Activated CD8-positive, alpha-beta T cell treated with anti-CD3 and anti-CD28 coated beads for 36 hours (primary cell): ENCODE results near the gene KDM4C. TPM values are rescaled to one million over a fixed set of nuclear protein-coding genes. Genes with fewer than 3 reads are reported as not detected.

Experiments
- ATAC-seq: fragments of 200-7000 bp; cut with Tn5 transposase; one replicate; pipeline ENCODE4 v1.10.0; 2021; ENCODE audit warnings: mild to moderate bottlenecking, moderate library complexity
- CTCF ChIA-PET: fragments of 350-600 bp; sonication (Branson Sonifier 250); formaldehyde crosslinking; loops from one replicate; lab custom pipeline; 2021; ENCODE audit warnings: antibody characterized with exemption; lab: Charles Lee
- POLR2A ChIA-PET: fragments of 350-600 bp; sonication (Branson Sonifier 250); formaldehyde crosslinking; loops from one replicate; lab custom pipeline; 2021; ENCODE audit warnings: antibody characterized with exemption; lab: Charles Lee
- DNase-seq: peaks from one replicate; pipeline ENCODE4 v3.0.0-alpha.2; 2020
- H3K27ac Mint-ChIP-seq: one replicate; pipeline ENCODE4 v1.8.0; 2021; ENCODE audit warnings: mild to moderate bottlenecking, mixed read lengths
- H3K27me3 Mint-ChIP-seq: one replicate; pipeline ENCODE4 v1.8.0; 2021; ENCODE audit warnings: mixed read lengths
- H3K36me3 Mint-ChIP-seq: one replicate; pipeline ENCODE4 v1.8.0; 2021; ENCODE audit warnings: low read depth, mixed read lengths
- H3K4me1 Mint-ChIP-seq: one replicate; pipeline ENCODE4 v1.8.0; 2021; ENCODE audit warnings: low read depth, mixed read lengths
- H3K4me3 Mint-ChIP-seq: one replicate; pipeline ENCODE4 v1.8.0; 2021; ENCODE audit warnings: mild to moderate bottlenecking, moderate library complexity, mixed read lengths
- H3K9me3 Mint-ChIP-seq: one replicate; pipeline ENCODE4 v1.8.0; 2021; ENCODE audit warnings: mixed read lengths
- CTCF ChIP-seq: fragments of 200-600 bp; IDR thresholded peaks from one replicate; pipeline ENCODE4 v1.8.0; 2022; ENCODE audit warnings: antibody characterized with exemption, mild to moderate bottlenecking
- intact Hi-C: fragments of 100-400 bp; cut with micrococcal nuclease; formaldehyde crosslinking; loops from one replicate; pipeline ENCODE4 v1.10.0; 2022
- total RNA-seq, 2 experiments: library from RNA; stranded (reverse); gene quantifications; one replicate each; pipeline ENCODE4 v1.2.3, GENCODE V29; 2021

Gene KDM4C
- total RNA-seq, 2 experiments from 2014 or later = 31.1 to 32.9 TPM

DNA sequence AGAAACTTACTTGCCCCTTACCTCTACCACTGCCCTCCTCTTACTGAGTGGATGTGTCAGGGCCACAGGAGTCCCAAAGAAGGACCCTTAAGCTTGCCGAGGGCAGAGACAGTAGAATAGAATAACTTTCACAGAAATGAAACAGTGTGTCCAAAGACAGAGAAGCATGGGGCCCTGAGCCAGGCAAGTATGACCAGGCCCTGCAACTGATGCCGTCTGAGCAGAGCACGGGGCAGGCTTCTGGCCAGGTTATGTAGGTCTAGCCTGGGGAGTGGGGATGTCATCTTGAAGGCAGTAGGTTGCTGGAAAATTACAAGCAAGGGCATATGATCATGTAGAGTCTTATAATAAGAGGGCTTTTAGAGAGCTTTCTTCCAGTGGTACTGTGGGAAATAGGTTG is 415.4 kb downstream of the KDM4C start:
- Mint-ChIP-seq H3K27ac (no peak overlapping the region), H3K4me1 (peaks cover 2% of the 10 kb centered on the region), H3K9me3 (no peaks in the 10 kb centered on the region), H3K4me3 (no peak overlapping the region), H3K36me3 (peaks cover 35% of the 10 kb centered on the region), H3K27me3 (no peaks in the 10 kb centered on the region)
- POLR2A ChIA-PET = no interaction called here
- no peak for TF ChIP-seq CTCF
- CTCF ChIA-PET = no interaction called here
- intact Hi-C loops = no loop called here
- DNase-seq (no peak), ATAC-seq (no peak)

DNA sequence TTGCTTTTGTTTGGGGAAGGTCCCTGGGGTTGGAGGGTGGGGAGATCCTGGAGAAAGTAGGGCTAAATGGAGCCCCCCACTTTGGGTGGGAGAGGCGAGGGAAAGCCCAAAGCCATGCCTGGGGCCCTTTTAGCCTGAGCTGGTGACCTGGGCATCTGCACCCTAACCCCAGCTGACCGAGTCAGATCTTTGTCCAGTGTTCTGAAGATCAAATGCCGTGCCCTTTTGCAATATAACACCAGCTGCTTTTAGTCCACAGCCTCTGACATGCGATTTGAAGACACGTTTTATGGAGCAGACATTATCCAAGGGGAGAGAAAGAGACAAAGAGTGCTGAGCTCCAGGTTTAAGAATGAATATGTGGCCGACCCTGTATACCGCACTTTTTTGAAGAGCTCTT is 416.5 kb downstream of the KDM4C start:
- peaks cover 35% of the 10 kb centered on the region for H3K36me3 Mint-ChIP-seq

DNA sequence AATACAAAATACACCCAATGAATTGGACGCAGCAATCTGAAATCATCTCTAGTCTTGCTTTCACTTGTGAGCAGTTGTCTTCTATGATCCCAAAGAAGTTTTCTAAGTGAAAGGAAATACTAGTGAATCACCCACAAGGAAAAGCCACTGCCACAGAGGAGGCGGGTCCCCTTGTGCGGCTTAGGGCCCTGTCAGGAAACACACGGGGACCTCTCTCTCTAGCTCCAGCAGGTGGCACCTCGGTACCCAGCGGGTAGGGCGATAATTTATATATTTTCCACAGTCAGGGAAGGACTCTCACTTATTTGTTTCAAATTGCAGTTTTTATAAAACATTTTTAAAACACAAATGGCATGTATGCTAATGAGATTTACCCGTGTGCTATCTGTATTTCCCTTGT is 417.1 kb downstream of the KDM4C start:
- DNase-seq (no peak), ATAC-seq (no peak)
- POLR2A ChIA-PET = no interaction called here
- Mint-ChIP-seq H3K4me1 (peaks cover 5% of the 10 kb centered on the region), H3K9me3 (peaks cover 1% of the 10 kb centered on the region), H3K27ac (no peak overlapping the region), H3K27me3 (no peaks in the 10 kb centered on the region), H3K4me3 (no peak overlapping the region), H3K36me3 (peaks cover 38% of the 10 kb centered on the region)
- no peak for TF ChIP-seq CTCF
- intact Hi-C loops = no loop called here
- CTCF ChIA-PET = interaction anchor here (1.3 kb wide), 1 partner anchor 122 kb away, joined by 3 read pairs; no protein-coding TSS in a partner anchor

More for the DNA sequence above, 416.5 kb downstream of the KDM4C start:
- intact Hi-C loops = no loop called here
- DNase-seq = no peak
- Mint-ChIP-seq H3K27ac (no peak overlapping the region), H3K9me3 (no peaks in the 10 kb centered on the region), H3K27me3 (no peaks in the 10 kb centered on the region), H3K4me1 (peaks cover 5% of the 10 kb centered on the region), H3K4me3 (no peak overlapping the region)
- no peak for TF ChIP-seq CTCF
- ChIA-PET CTCF (interaction anchor here (1.3 kb wide), 1 partner anchor 121 kb away, joined by 3 read pairs; no protein-coding TSS in a partner anchor), POLR2A (no interaction called here)
- no peak for ATAC-seq

- peaks cover 38% of the 10 kb centered on the region for H3K36me3 Mint-ChIP-seq
- ChIA-PET POLR2A (interaction anchor here (0.9 kb wide), 2 partner anchors 9 to 11 kb away, joined by 3 read pairs; no protein-coding TSS in a partner anchor), CTCF (interaction anchor here (1.4 to 1.7 kb wide), 2 partner anchors 9 to 21 kb away, joined by 3 to 6 read pairs; no protein-coding TSS in a partner anchor)
- H3K4me3 Mint-ChIP-seq = no peak overlapping the region
- intact Hi-C loops = no loop called here
- H3K4me1 Mint-ChIP-seq = peaks cover 5% of the 10 kb centered on the region
- DNase-seq (no peak), ATAC-seq (no peak)
- no peak for TF ChIP-seq CTCF
- H3K27ac Mint-ChIP-seq = no peak overlapping the region
- H3K9me3 Mint-ChIP-seq = peaks cover 1% of the 10 kb centered on the region
- no peaks in the 10 kb centered on the region for H3K27me3 Mint-ChIP-seq
Measured at GRCh38 chr9:7176561-7176960, 418.8 kb downstream of the KDM4C start.

DNA sequence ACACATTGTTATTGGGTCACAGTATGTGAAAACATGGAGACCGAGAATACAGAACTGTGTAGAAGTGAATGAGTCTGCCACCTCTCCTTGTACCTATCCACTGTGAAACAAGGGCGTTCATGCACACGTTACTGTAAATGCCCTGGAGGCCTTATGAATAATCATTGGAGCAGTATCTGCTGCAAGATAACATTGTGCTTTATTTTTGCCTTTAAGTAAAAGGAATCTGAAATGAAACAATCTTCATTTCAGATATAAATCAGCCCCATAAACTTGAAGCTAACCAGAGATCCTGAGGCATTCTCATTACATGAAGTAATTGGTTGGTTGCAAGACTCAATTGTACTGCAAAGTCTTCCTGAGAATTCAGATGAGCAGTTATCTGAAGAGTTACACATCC is 419.6 kb downstream of the KDM4C start:
- ChIA-PET CTCF (interaction anchor here (1.7 kb wide), 1 partner anchor 8 kb away, joined by 6 read pairs; no protein-coding TSS in a partner anchor), POLR2A (no interaction called here)
- DNase-seq (no peak), ATAC-seq (no peak)
- peaks cover 3% of the 10 kb centered on the region for H3K9me3 Mint-ChIP-seq
- H3K36me3 Mint-ChIP-seq = peaks cover 45% of the 10 kb centered on the region
- no peak for TF ChIP-seq CTCF
- H3K4me1 Mint-ChIP-seq = peaks cover 5% of the 10 kb centered on the region
- intact Hi-C loops = no loop called here
- no peak overlapping the region for H3K4me3 Mint-ChIP-seq
- H3K27me3 Mint-ChIP-seq = no peaks in the 10 kb centered on the region
- H3K27ac Mint-ChIP-seq = no peak overlapping the region
